ENCODE measurements around the gene SHOC2.

SHOC2 gene

GRCh38 chr10:111004016-111004415, 84.6 kb downstream of the SHOC2 start:
- no peak for TF ChIP-seq CTCF (IDR thresholded peaks at IDR 0.05; ENCODE audit: control insufficient read depth, insufficient read depth, low read depth, low read length, missing control alignments)
- DNase-seq (ENCODE audit: low read depth) = no peak
- no peak overlapping the region for H3K4me3 ChIP-seq (ENCODE audit: control insufficient read depth, low read depth, low read length)

- no peak overlapping the region for H3K4me3 ChIP-seq (ENCODE audit: control insufficient read depth, low read depth, low read length)
- TF ChIP-seq CTCF (IDR thresholded peaks at IDR 0.05; ENCODE audit: control insufficient read depth, insufficient read depth, low read depth, low read length, missing control alignments) = no peak
- DNase-seq (ENCODE audit: low read depth) = no peak
These were observed 88.1 kb downstream of the SHOC2 start for GRCh38 chr10:111007486-111007885.

DNA sequence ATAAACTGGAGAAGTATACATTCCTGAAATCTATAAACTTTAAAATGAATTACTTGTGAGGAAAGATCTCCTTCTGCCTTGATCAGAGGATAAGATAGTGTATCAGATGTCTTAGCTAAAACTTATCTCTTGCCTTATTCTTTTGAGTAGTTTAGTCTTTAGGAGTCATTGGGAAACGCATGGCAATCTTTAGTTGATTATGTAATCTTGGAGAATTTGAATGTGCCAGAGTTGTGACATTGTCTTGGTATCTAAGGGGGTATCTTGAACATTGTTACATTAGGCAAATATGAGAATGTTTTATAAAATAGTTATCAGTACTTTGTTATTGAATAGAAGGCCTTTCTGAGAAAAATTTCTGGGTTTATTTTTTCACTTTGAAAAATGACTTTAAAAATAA, 95.8 kb downstream of the SHOC2 start:
- no peak for DNase-seq (ENCODE audit: low read depth)
- H3K4me3 ChIP-seq (ENCODE audit: control insufficient read depth, low read depth, low read length) = no peak overlapping the region
- TF ChIP-seq CTCF (IDR thresholded peaks at IDR 0.05; ENCODE audit: control insufficient read depth, insufficient read depth, low read depth, low read length, missing control alignments) = no peak

- TF ChIP-seq CTCF (IDR thresholded peaks at IDR 0.05; ENCODE audit: control insufficient read depth, insufficient read depth, low read depth, low read length, missing control alignments) = no peak
- DNase-seq (ENCODE audit: low read depth) = no peak
- H3K4me3 ChIP-seq (ENCODE audit: control insufficient read depth, low read depth, low read length) = no peak overlapping the region
These were observed 97.7 kb downstream of the SHOC2 start for GRCh38 chr10:111017098-111017497.

DNA sequence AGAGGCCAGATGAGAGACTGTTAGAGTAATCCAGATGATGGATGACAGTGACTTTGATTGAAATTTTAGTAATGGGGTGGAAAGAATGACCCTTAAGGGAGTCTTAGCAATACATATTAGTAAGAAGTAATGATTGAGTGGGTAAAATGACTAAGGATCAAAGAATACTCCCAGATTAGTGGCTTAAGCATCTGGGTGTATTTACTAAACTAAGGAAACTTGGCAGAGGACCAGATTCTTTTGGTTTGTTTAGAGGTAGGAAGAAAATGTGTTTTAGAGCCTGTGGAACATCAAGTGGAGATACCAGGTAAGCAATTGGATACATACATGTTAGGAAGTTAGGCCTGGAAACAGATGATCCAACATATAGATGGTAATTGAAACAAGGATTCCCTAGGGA, 98.6 kb downstream of the SHOC2 start:
- no peak for DNase-seq (ENCODE audit: low read depth)
- TF ChIP-seq CTCF (IDR thresholded peaks at IDR 0.05; ENCODE audit: control insufficient read depth, insufficient read depth, low read depth, low read length, missing control alignments) = no peak

DNA sequence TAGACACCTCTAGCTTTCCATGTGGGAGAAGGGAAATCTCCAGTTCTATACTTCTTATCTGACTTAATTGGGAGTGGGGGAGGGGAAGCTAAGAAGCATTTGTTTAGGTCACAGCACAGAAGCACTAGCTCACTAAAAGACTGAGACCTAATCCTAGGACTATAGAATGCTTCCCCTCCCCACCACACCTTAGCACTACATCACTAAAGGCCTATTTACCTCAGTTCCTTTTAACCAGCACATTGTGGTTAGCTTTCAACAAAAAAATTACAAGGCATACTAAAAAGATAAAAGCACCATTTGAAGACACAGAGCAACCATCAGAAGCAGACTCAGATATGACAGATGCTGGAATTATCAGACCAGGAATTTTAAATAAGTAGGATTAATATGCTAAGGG, 103.7 kb downstream of the SHOC2 start:
- TF ChIP-seq CTCF (IDR thresholded peaks at IDR 0.05; ENCODE audit: control insufficient read depth, insufficient read depth, low read depth, low read length, missing control alignments) = no peak
- no peak overlapping the region for H3K4me3 ChIP-seq (ENCODE audit: control insufficient read depth, low read depth, low read length)
- no peak for DNase-seq (ENCODE audit: low read depth)

More for the DNA sequence above, 98.6 kb downstream of the SHOC2 start:
- no peak overlapping the region for H3K4me3 ChIP-seq (ENCODE audit: control insufficient read depth, low read depth, low read length)

Data from AG09309 (cell line).